A549 (cell line): ENCODE results near the gene GBE1.

Experiments used
- BCL3 ChIP-seq: fragments of >200 bp; sonication (Bioruptor Twin); formaldehyde crosslinking; IDR thresholded peaks from 3 replicates; pipeline ENCODE4 v1.6.1; 2016
- CTCF ChIP-seq: fragments of >200 bp; sonication (Bioruptor Twin); formaldehyde crosslinking; IDR thresholded peaks from 3 replicates; pipeline ENCODE4 v1.5.1; 2016
- EP300 ChIP-seq, 2 experiments: fragments of >200 bp; sonication (Bioruptor Twin); formaldehyde crosslinking; IDR thresholded peaks; 2 replicates in 1 of 2; 3 replicates in 1 of 2; pipeline ENCODE4 v1.6.1; 2016 to 2017
- ESRRA ChIP-seq: fragments of 150-350 bp; IDR thresholded peaks from 2 replicates; pipeline ENCODE4 v1.6.1; 2014; ENCODE audit warnings: mild to moderate bottlenecking, low read length, borderline replicate concordance
- HMGXB4 ChIP-seq: fragments of 250-450 bp; sonication (Bioruptor Pico); IDR thresholded peaks from 2 replicates; pipeline ENCODE4 v1.5.0; 2021; ENCODE audit warnings: mild to moderate bottlenecking, moderate library complexity, borderline replicate concordance
- KDM1A ChIP-seq: fragments of 200-600 bp; sonication (generic); IDR thresholded peaks from 2 replicates; pipeline ENCODE4 v1.6.1; 2016; ENCODE audit warnings: low read depth, mild to moderate bottlenecking
- MAX ChIP-seq: IDR thresholded peaks from 2 replicates; pipeline ENCODE4 v1.6.1; 2012
- MYC ChIP-seq: IDR thresholded peaks from 2 replicates; pipeline ENCODE4 v1.6.1; 2012; ENCODE audit warnings: mild to moderate bottlenecking, inconsistent platforms, low read length, improper control_type of control experiment, borderline replicate concordance
- POLR2A ChIP-seq: IDR thresholded peaks from 2 replicates; pipeline ENCODE4 v1.6.1; 2012; ENCODE audit warnings: mild to moderate bottlenecking, low read length
- RAD21 ChIP-seq, 2 experiments: fragments of >200 bp in 1 of 2; sonication (Bioruptor Twin) in 1 of 2; formaldehyde crosslinking in 1 of 2; IDR thresholded peaks in 1 of 2; conservative IDR thresholded peaks in 1 of 2; 2 replicates in 1 of 2; 3 replicates in 1 of 2; pipeline ENCODE4 v1.6.1; 2012 to 2018; ENCODE audit warnings: inconsistent platforms in 1 of 2
- REST ChIP-seq: fragments of 200-600 bp; sonication (generic); IDR thresholded peaks from 2 replicates; pipeline ENCODE4 v1.6.1; 2016; ENCODE audit warnings: antibody characterized with exemption, mild to moderate bottlenecking, moderate library complexity
- USF2 ChIP-seq: fragments of 450-650 bp; IDR thresholded peaks from 2 replicates; pipeline ENCODE4 v1.6.1; 2014; ENCODE audit warnings: antibody characterized with exemption
- ZFP36 ChIP-seq: fragments of 450-650 bp; IDR thresholded peaks from 2 replicates; pipeline ENCODE4 v1.6.1; 2014; ENCODE audit warnings: borderline replicate concordance; ENCODE audit not compliant: partially characterized antibody

- TF ChIP-seq POLR2A = no peak
- no peak for TF ChIP-seq USF2
- no peak for TF ChIP-seq MAX
- TF ChIP-seq REST = no peak
- no peak for TF ChIP-seq KDM1A
- no peak for TF ChIP-seq MYC
- TF ChIP-seq CTCF = no peak
- no peak for TF ChIP-seq ZFP36
- TF ChIP-seq BCL3 = no peak
- TF ChIP-seq HMGXB4 (CRISPR knock-in tag) = no peak
- TF ChIP-seq EP300 (IDR thresholded peaks at IDR 0.05) = no peak
- no peak for TF ChIP-seq ESRRA
- no peak for TF ChIP-seq RAD21 (conservative IDR thresholded peaks at IDR 0.05 in 1 of 2, IDR thresholded peaks at IDR 0.05 in 1 of 2)
Measured at GRCh38 chr3:81440661-81441060, 320.8 kb downstream of the GBE1 start.
